SU-DHL-6 (cell line): ENCODE results near the gene ZNF512B.

Source experiments
- H2AFZ ChIP-seq: fragments of 200-600 bp; sonication (generic); 2 replicates; pipeline ENCODE4 v1.6.1; 2014; ENCODE audit warnings: low read depth, mild to moderate bottlenecking, moderate library complexity, mixed read lengths, antibody characterized with exemption, low read length; ENCODE audit not compliant: severe bottlenecking
- H3F3A ChIP-seq: fragments of 200-600 bp; shearing (Covaris generic); 2 replicates; pipeline ENCODE4 v1.6.0; 2016; ENCODE audit warnings: antibody characterized with exemption, mild to moderate bottlenecking; ENCODE audit not compliant: insufficient read depth
- H3K27ac ChIP-seq: fragments of 200-600 bp; sonication (generic); 2 replicates; pipeline ENCODE4 v1.5.1; 2016; ENCODE audit warnings: low read depth, mild to moderate bottlenecking, low read length, moderate library complexity, mixed read lengths
- H3K27me3 ChIP-seq: fragments of 200-600 bp; sonication (generic), shearing (Covaris generic); 2 replicates; pipeline ENCODE4 v1.6.0; 2014; ENCODE audit warnings: mild to moderate bottlenecking, low read length
- H3K36me3 ChIP-seq: fragments of 200-600 bp; sonication (generic); 2 replicates; pipeline ENCODE4 v1.6.1; 2014; ENCODE audit warnings: mild to moderate bottlenecking, low read length, mixed read lengths
- H3K4me2 ChIP-seq: fragments of 300-600, 200-600 bp; shearing (Covaris generic), sonication (generic); 2 replicates; pipeline ENCODE4 v1.6.0; 2014; ENCODE audit warnings: low read length, low read depth, mild to moderate bottlenecking; ENCODE audit not compliant: poor library complexity, severe bottlenecking
- H3K4me3 ChIP-seq: fragments of 200-600 bp; sonication (generic); 2 replicates; pipeline ENCODE4 v1.5.1; 2014; ENCODE audit warnings: antibody characterized with exemption, low read length, mild to moderate bottlenecking, mixed read lengths; ENCODE audit not compliant: insufficient read depth, poor library complexity, severe bottlenecking
- H3K79me2 ChIP-seq: fragments of 200-600 bp; sonication (generic); 2 replicates; pipeline ENCODE4 v1.6.1; 2014; ENCODE audit warnings: mild to moderate bottlenecking, low read length, moderate library complexity; ENCODE audit not compliant: insufficient read depth
- H3K9ac ChIP-seq: fragments of 200-600 bp; sonication (generic); 2 replicates; pipeline ENCODE4 v1.7.0; 2014; ENCODE audit warnings: mild to moderate bottlenecking, low read length
- H3K9me2 ChIP-seq: fragments of 200-600 bp; sonication (generic); replicated peaks from 2 replicates; pipeline ENCODE4 v1.6.1; 2014; ENCODE audit warnings: low read length; ENCODE audit not compliant: insufficient read depth
- H3K9me3 ChIP-seq: fragments of 200-600 bp; sonication (generic); 2 replicates; pipeline ENCODE4 v1.6.1; 2014; ENCODE audit warnings: low read length, mixed read lengths; ENCODE audit not compliant: insufficient read depth
- H4K20me1 ChIP-seq: fragments of 200-600 bp; sonication (generic); 2 replicates; pipeline ENCODE4 v1.6.1; 2014; ENCODE audit warnings: low read depth, mild to moderate bottlenecking, antibody characterized with exemption, low read length, moderate library complexity, mixed read lengths
- EZH2phosphoT487 ChIP-seq: fragments of 200-600 bp; sonication (generic), shearing (Covaris generic); conservative IDR thresholded peaks from 2 replicates; pipeline ENCODE4 v1.6.1; 2018; ENCODE audit warnings: mild to moderate bottlenecking, antibody characterized with exemption, low read length, moderate library complexity, mixed read lengths
- TF ChIP-seq, protein P1 (sequence below): fragments of 200-600 bp; sonication (generic); IDR thresholded peaks from one replicate; pipeline ENCODE4 v1.5.1; 2017; ENCODE audit warnings: antibody characterized with exemption, mild to moderate bottlenecking, low read length, moderate library complexity; ENCODE audit not compliant: insufficient read depth, poor library complexity, severe bottlenecking

ZNF512B gene

DNA sequence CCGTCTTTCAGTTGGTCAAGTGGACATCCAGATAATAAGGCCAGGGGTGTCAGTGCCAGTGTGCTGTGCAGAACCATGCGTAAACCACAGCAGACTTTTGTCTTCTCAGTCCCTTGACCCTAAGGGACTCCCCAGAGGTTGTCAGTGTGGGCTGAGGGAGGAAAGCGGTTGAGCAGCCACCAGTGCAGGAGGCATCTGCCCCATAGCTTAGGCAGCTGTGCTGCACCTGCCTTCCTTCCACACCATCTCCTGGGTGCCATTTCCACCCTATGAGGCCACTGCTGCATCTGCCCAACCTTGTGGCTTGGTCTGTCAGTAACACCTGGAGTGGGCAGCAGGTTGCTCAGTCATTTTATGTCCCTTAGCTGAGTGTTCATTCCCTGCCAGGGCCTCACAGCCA is 37.2 kb upstream of the ZNF512B start:
- Histone ChIP-seq H3K79me2 (no peaks in the 10 kb centered on the region), H3K9me3 (no peaks in the 10 kb centered on the region), H3K36me3 (0 out of 2 replicates have a peak, but pooled peaks cover 5% of the 10 kb centered on the region), H3K27me3 (no peaks in the 10 kb centered on the region), H3K4me3 (no peak overlapping the region), H2AFZ (no peak overlapping the region), H3K9me2 (no peaks in the 10 kb centered on the region), H3K4me2 (no peak overlapping the region), H3K9ac (no peak overlapping the region), H3F3A (peaks cover 14% of the 10 kb centered on the region; the same call in 1 of the 2 replicates), H3K27ac (no peak overlapping the region), H4K20me1 (no peaks in the 10 kb centered on the region)
- no peak for TF ChIP-seq EZH2phosphoT487
- TF ChIP-seq, protein P1, sequence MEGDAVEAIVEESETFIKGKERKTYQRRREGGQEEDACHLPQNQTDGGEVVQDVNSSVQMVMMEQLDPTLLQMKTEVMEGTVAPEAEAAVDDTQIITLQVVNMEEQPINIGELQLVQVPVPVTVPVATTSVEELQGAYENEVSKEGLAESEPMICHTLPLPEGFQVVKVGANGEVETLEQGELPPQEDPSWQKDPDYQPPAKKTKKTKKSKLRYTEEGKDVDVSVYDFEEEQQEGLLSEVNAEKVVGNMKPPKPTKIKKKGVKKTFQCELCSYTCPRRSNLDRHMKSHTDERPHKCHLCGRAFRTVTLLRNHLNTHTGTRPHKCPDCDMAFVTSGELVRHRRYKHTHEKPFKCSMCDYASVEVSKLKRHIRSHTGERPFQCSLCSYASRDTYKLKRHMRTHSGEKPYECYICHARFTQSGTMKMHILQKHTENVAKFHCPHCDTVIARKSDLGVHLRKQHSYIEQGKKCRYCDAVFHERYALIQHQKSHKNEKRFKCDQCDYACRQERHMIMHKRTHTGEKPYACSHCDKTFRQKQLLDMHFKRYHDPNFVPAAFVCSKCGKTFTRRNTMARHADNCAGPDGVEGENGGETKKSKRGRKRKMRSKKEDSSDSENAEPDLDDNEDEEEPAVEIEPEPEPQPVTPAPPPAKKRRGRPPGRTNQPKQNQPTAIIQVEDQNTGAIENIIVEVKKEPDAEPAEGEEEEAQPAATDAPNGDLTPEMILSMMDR = no peak

DNA sequence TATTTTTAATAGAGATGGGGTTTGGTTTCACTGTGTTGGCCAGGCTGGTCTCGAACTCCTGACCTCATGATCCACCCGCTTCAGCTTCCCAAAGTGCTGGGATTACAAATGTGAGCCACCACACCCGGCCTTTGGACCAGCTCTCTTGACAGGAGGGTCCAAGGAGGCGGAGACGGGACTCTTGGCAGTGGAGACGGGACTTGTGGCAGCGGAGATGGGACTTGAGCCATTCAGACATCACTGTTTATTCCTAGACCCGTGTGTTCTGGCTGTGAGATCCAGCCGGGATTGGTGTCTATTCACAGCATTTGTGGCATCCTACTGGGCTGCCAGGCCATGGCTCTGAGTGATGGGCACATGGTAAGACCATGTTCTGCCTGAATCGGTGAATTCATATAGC is 36.8 kb upstream of the ZNF512B start:
- Histone ChIP-seq H2AFZ (no peak overlapping the region), H3K27me3 (no peaks in the 10 kb centered on the region), H3K27ac (no peak overlapping the region), H3K9me3 (no peaks in the 10 kb centered on the region), H3K9me2 (no peaks in the 10 kb centered on the region), H3K79me2 (no peaks in the 10 kb centered on the region), H3K4me3 (no peak overlapping the region), H3F3A (peaks cover 12% of the 10 kb centered on the region; the same call in 1 of the 2 replicates), H4K20me1 (no peaks in the 10 kb centered on the region), H3K9ac (no peak overlapping the region), H3K4me2 (no peak overlapping the region), H3K36me3 (0 out of 2 replicates have a peak, but pooled peaks cover 5% of the 10 kb centered on the region)
- TF ChIP-seq, protein P1 = no peak
- TF ChIP-seq EZH2phosphoT487 = no peak

DNA sequence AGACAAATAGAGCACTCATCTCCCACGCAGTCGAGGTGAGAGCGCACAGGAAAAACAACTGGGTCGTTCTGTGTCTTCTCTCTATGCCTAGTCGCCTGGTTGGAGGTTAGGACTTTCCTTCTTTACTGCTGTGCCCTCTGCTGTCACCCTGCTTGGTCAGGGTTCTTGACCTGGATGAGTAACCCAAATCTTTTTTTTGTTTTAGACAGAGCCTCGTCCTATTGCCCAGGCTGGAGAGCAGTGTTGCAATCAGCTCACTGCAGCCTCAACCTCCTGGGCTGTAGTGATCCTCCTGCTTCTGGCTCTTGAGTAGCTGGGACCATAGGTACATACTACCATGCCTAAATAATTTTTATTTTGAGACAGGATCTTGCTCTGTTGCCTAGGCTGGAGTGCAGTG is 35.7 kb upstream of the ZNF512B start:
- H4K20me1 ChIP-seq = no peaks in the 10 kb centered on the region
- H3K36me3 ChIP-seq = 0 out of 2 replicates have a peak, but pooled peaks cover 3% of the 10 kb centered on the region
- no peak overlapping the region for H3K4me3 ChIP-seq

More for the DNA sequence above, 35.7 kb upstream of the ZNF512B start:
- Histone ChIP-seq H3F3A (peaks cover 3% of the 10 kb centered on the region; the same call in 1 of the 2 replicates), H3K9me3 (no peaks in the 10 kb centered on the region), H3K79me2 (no peaks in the 10 kb centered on the region), H3K27ac (no peak overlapping the region), H3K9ac (no peak overlapping the region), H3K4me2 (no peak overlapping the region), H3K9me2 (no peaks in the 10 kb centered on the region), H3K27me3 (no peaks in the 10 kb centered on the region), H2AFZ (no peak overlapping the region)
- TF ChIP-seq, protein P1 = no peak
- no peak for TF ChIP-seq EZH2phosphoT487
